GM10266 (cell line): ENCODE data around the gene MFSD6L.

Experiments
- DNase-seq: peaks from one replicate; pipeline ENCODE4 v3.0.0; 2012; ENCODE audit errors: extremely low spot score
- TF ChIP-seq, protein P1 (sequence below): IDR thresholded peaks from 2 replicates; pipeline ENCODE4 v1.5.1; 2012; ENCODE audit warnings: mild to moderate bottlenecking, low read depth; ENCODE audit not compliant: control insufficient read depth, insufficient read depth; ENCODE audit errors: missing control alignments

Gene MFSD6L

DNA sequence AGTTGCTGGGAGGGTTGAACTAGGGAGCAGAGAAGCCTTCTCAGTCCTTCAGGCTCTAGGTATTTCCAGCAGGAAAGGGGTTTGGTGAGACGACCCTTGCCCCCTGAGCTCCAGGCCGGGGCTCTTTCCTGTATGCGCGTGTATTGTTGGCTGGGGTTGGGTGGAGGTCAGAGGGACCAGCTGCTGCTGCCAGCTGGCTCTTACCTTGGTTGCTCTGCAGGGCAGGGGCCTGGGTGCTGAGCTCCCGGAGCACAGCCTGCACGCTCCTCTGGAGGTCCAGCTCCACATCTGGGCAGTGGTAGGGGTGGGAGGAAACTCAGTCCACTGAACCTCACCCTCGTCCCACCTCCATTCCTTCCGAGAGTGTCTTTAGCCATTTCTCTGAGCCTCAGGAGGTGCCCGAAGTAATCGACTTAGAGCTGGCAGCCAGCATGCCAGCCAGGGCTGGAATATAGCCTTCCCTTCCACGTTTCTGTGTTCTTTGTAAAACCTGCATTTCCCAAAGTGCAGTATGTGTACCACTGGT lies 40.3 kb upstream of the MFSD6L start:
- TF ChIP-seq, protein P1, sequence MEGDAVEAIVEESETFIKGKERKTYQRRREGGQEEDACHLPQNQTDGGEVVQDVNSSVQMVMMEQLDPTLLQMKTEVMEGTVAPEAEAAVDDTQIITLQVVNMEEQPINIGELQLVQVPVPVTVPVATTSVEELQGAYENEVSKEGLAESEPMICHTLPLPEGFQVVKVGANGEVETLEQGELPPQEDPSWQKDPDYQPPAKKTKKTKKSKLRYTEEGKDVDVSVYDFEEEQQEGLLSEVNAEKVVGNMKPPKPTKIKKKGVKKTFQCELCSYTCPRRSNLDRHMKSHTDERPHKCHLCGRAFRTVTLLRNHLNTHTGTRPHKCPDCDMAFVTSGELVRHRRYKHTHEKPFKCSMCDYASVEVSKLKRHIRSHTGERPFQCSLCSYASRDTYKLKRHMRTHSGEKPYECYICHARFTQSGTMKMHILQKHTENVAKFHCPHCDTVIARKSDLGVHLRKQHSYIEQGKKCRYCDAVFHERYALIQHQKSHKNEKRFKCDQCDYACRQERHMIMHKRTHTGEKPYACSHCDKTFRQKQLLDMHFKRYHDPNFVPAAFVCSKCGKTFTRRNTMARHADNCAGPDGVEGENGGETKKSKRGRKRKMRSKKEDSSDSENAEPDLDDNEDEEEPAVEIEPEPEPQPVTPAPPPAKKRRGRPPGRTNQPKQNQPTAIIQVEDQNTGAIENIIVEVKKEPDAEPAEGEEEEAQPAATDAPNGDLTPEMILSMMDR, result no peak
- DNase-seq, result no peak

DNA sequence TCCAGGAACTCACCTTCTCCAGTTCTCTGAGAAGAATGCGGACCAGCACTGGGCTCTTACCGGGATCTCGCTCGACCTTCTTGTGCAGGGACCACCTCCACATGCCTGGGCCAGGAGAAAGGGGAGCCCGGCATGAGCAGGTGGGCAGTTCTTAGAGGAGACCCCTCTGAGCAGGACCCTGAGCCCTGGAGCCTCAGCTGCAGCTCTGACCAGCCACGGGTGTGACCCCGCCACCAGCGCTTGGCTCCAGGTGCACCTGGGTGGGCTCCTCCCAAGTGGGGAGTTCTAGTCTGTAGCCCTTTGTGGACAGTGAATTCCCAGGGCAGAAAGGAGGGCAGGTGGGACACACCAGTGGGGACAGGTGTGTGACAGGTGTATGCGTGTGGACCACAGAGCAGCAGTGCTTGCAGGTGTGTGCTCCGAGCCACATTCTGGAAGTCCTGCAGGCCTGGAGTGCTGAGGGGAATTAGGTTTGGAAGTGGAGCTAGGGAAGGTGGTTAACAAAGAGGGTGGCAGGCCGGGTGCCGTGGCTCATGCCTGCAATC lies 39.5 kb upstream of the MFSD6L start:
- TF ChIP-seq, protein P1, result no peak
- DNase-seq, result no peak

DNA sequence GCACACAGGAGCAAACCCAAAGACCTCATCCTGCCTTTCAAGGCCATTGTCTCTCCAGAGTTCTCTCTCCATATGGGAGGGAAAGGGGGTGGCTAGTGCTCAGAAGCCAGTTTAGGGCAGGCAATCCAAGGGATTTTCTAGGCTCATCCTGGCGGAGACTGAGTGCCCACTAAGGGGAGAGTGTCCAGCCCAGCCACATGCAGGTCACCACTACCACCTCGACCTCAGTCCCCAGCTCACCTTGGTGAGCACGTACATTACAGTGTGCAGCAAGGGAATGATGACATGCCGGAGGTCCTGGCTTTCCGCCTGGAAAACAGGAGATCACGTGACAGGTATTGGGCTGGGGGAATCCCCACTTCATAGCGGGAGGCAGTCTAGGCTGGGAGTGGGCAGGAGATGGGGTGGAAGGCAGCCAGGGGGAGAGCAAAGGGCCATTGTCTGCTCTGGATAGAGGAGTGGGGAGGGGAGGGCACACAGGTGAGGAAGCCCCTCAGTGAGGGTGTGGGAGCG lies 38.5 kb upstream of the MFSD6L start:
- no peak for DNase-seq
- TF ChIP-seq, protein P1, result no peak

DNA sequence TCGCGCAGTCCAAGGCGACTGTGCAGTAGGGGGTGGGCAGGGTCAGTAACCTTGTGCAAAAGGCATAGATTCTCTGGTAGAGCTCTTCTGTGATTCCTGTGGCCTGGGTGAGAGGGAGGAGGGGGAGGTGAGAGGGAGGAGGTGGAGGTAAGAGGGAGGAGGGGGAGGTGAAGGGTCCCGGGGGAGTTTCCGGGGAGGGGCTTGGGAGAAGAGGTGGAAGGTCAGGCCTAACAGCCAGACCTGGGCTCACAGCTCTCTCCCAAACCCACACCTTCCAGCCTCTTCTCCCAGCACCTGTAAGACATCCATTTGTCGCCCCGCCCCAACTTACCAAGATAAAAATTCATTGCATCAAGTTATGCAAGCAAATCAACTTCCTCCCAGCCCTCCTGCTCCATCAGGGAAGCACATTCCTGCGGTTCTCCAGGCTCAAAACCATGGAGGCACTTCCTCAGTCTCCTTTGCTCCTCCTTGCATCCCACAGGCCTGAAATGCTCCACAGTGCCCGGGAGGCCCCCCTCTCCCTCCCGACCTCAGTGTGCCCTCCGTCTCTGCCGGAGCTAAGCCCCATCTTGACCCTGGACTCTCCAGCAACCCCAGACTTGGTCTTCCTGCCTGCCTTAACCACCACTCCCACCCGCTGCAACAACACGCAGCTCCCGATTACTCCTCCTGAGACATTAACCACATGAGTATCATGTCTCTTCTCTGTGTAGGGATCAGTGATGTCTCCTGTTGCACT lies 37.8 kb upstream of the MFSD6L start:
- DNase-seq, result no peak
- TF ChIP-seq, protein P1, result no peak

DNA sequence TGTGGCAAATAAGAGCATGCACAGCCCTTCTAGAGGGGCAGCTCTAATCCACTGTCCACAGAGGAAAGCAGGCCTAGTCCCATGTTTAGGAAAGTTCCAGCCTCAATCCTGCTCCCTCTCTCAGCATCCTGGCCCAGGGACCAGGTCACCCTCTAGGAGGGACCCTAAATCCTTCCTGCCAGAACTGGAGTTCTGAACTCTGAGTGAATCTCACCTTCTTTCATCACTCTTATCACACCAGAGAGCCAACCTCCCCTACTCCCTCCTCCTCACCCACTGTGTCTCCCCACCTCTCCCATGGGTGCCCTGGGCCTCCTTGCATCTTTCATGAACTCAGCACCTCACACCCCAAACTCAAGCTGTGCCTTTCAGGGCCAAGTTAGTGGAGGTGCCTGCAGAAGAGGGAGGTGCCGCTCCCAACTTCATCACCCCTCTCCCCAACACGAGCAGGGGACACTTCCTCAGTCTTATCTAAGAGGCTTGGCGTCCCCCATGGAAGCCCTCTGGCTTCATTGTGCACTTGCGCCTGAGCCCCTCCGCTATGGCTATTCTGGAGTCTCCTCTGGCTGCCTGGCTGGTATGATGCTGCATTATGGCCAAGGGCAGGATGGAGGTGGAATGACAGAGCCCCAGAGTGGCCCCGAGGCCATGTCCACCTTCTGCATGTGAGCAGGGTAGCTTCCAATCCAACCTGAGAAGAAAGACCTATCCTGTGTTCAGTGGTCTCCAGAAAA lies 36.6 kb upstream of the MFSD6L start:
- TF ChIP-seq, protein P1, result no peak
- no peak for DNase-seq

DNA sequence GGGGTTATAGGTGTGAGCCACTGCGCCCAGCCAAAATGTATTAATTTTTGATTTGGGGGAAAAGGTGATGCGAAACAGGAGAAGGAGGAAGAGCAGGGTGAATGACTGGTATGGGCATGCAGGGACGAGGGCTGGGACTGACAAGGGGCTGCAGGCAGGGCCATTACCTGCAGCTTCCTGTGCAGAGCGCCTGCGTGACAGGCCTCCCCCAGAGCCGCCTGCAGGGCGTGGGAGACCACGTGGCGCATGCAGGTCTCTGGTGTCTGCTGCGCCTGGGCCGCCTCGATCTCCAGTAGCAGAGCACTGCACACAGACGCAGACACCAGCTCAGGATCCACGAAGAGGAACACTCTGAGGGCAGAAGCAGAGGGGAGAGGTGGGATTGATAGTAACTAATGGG lies 35.9 kb upstream of the MFSD6L start:
- TF ChIP-seq, protein P1, result no peak
- no peak for DNase-seq
